K562 (cell line): ENCODE measurements around the gene TNPO2. TPM values are rescaled to one million over a fixed set of nuclear protein-coding genes. Genes with fewer than 3 reads are reported as not detected.

Source experiments
- ATAC-seq: fragments of 200-7000 bp; cut with Tn5 transposase; 3 replicates; pipeline ENCODE4 v1.9.1; 2020; ENCODE audit warnings: moderate library complexity
- BruUV-seq: library from RNA; stranded (reverse); fragments of 400-500 nt; replicated peaks from 2 replicates; lab custom pipeline; 2021; lab: Mats Ljungman, UMichigan
- CTCF ChIA-PET: fragments of 300-600 bp; formaldehyde crosslinking; extraction: SDS; loops from one replicate; lab custom pipeline; 2021; ENCODE audit warnings: low intra/inter-chr PET ratio; lab: Yijun Ruan, JAX
- POLR2A ChIA-PET: fragments of 300-600, 350-650 bp; sonication (Branson Sonifier 250); formaldehyde crosslinking; extraction: SDS; loops from one replicate; lab custom pipeline; 2021; ENCODE audit warnings: antibody characterized with exemption, inconsistent platforms; lab: Yijun Ruan, JAX
- DNase-seq, 4 experiments: peaks; one replicate each; pipeline versions ENCODE4 v3.0.0 to v3.0.0-alpha.2; 2011 to 2018; ENCODE audit warnings: low spot score in 3 of 4, mixed read lengths in 3 of 4; ENCODE audit errors: extremely low read depth in 1 of 4
- FAIRE-seq: peaks from 2 replicates; lab custom pipeline; 2011; peaks lifted over from hg19 to GRCh38; lab: Jason Lieb, UNC
- H2AFZ ChIP-seq: 2 replicates; pipeline ENCODE4 v1.6.0; 2011; ENCODE audit warnings: low read depth, low read length, control low read depth, inconsistent platforms
- H3K27ac ChIP-seq: fragments of 200-600 bp; 3 replicates; pipeline ENCODE4 v1.8.0; 2011; ENCODE audit warnings: low read depth, mild to moderate bottlenecking, control low read depth, inconsistent platforms, low read length, moderate library complexity, mixed read lengths; ENCODE audit errors: extremely low read depth
- H3K27me3 ChIP-seq, 2 experiments: fragments of 300-600 bp in 1 of 2; 2 replicates in 1 of 2; 3 replicates in 1 of 2; pipeline versions ENCODE4 v1.6.0 to v1.8.0; 2011; ENCODE audit warnings: inconsistent platforms in 2 of 2, low read length in 2 of 2, mild to moderate bottlenecking in 1 of 2, mixed read lengths in 1 of 2, moderate library complexity in 1 of 2; ENCODE audit not compliant: control insufficient read depth in 2 of 2, insufficient read depth in 2 of 2
- H3K36me3 ChIP-seq: fragments of 300-600 bp; 3 replicates; pipeline ENCODE4 v1.8.0; 2011; ENCODE audit warnings: mild to moderate bottlenecking, low read length, inconsistent platforms; ENCODE audit not compliant: control insufficient read depth, insufficient read depth
- H3K4me1 ChIP-seq, 2 experiments: fragments of 200-600 bp in 1 of 2; replicated peaks in 1 of 2; 2 replicates in 1 of 2; 3 replicates in 1 of 2; pipeline versions ENCODE4 v1.5.1 to v1.8.0; 2011; ENCODE audit warnings: inconsistent platforms in 2 of 2, low read length in 2 of 2, mild to moderate bottlenecking in 1 of 2, mixed read lengths in 1 of 2, moderate library complexity in 1 of 2; ENCODE audit not compliant: control insufficient read depth in 2 of 2, insufficient read depth in 2 of 2
- H3K4me2 ChIP-seq: 2 replicates; pipeline ENCODE4 v1.6.1; 2011; ENCODE audit warnings: low read length, control low read depth, inconsistent platforms, mixed read lengths; ENCODE audit not compliant: insufficient read depth
- H3K4me3 ChIP-seq: fragments of 200-600 bp; sonication (generic), shearing (Covaris generic); 2 replicates; pipeline ENCODE4 v1.5.1; 2016; ENCODE audit warnings: control low read depth, inconsistent platforms
- H3K79me2 ChIP-seq: fragments of 200-600 bp; 3 replicates; pipeline ENCODE4 v1.8.0; 2011; ENCODE audit warnings: low read length, inconsistent platforms; ENCODE audit not compliant: control insufficient read depth, insufficient read depth
- H3K9ac ChIP-seq, 2 experiments: 2 replicates each; pipeline versions ENCODE4 v1.6.0 to v1.6.1; 2011; ENCODE audit warnings: low read depth in 2 of 2, low read length in 2 of 2, control low read depth in 1 of 2, inconsistent platforms in 1 of 2, mild to moderate bottlenecking in 1 of 2, mixed read lengths in 1 of 2; ENCODE audit not compliant: insufficient read depth in 1 of 2
- H3K9me1 ChIP-seq: one replicate; pipeline ENCODE4 v1.6.0; 2011; ENCODE audit warnings: inconsistent platforms, mild to moderate bottlenecking, low read length, moderate library complexity; ENCODE audit not compliant: control insufficient read depth, insufficient read depth
- H3K9me3 ChIP-seq: replicated peaks from 2 replicates; pipeline ENCODE4 v1.5.1; 2011; ENCODE audit warnings: low read depth, low read length, inconsistent platforms; ENCODE audit not compliant: control insufficient read depth, insufficient read depth
- H4K20me1 ChIP-seq: replicated peaks from 2 replicates; pipeline ENCODE4 v1.6.1; 2011; ENCODE audit warnings: low read length, inconsistent platforms, mixed read lengths; ENCODE audit not compliant: control insufficient read depth, insufficient read depth
- ETV1 ChIP-seq: fragments of 450-650 bp; conservative IDR thresholded peaks from 2 replicates; pipeline ENCODE4 v1.6.1; 2016; ENCODE audit warnings: missing genetic modification characterization, control low read depth, low read depth, missing compliant biosample characterization
- WGBS: fragments of 100-300 bp; shearing (Covaris generic); methylation state at CpG from one replicate; pipeline ENCODE4 v1.1.6; 2016; ENCODE audit warnings: low coverage, mixed read lengths; ENCODE audit not compliant: insufficient coverage; ENCODE audit errors: missing lambda C conversion rate; 5-methylcytosine and 5-hydroxymethylcytosine counted together
- in situ Hi-C: fragments of 300-500 bp; cut with MboI; formaldehyde crosslinking; loops from 4 replicates; pipeline ENCODE4 v1.15.0; 2018; ENCODE audit warnings: inconsistent platforms, mixed read lengths
- intact Hi-C: fragments of 100-400 bp; cut with micrococcal nuclease; formaldehyde crosslinking; loops from 2 replicates; pipeline ENCODE4 v1.14.2; 2022
- polyA plus RNA-seq, 8 experiments: library from polyadenylated mRNA; depleted of rRNA in 4 of 8; stranded (reverse) in 5 of 8; unstranded in 3 of 8; fragments of >200 nt; fragmentation: Nextera tagmentation in 2 of 8; fragmentation: Illumina TruSeq in 1 of 8; extraction: Ambion mirVana in 2 of 8; extraction: Trizol in 1 of 8; gene quantifications; 2 replicates each; pipeline versions ENCODE4 v1.2.1 to v1.2.3, GENCODE V29; 2011 to 2014; ENCODE audit warnings: inconsistent platforms in 1 of 8, missing spikeins in 1 of 8
- total RNA-seq, 7 experiments: library from RNA; depleted of rRNA in 6 of 7; stranded (reverse); fragments of >200 nt in 6 of 7; fragmentation: Illumina TruSeq in 2 of 7; extraction: Trizol in 2 of 7; gene quantifications; 2 replicates each; pipeline versions ENCODE4 v1.2.1 to v1.2.3, GENCODE V29; 2011 to 2021; ENCODE audit warnings: low replicate concordance in 1 of 7
- TF ChIP-seq, protein P1 (sequence below): fragments of 450-650 bp; IDR thresholded peaks from 2 replicates; pipeline ENCODE4 v1.6.1; 2017; ENCODE audit warnings: antibody characterized with exemption
- TF ChIP-seq, protein P2 (sequence below): sonication (generic); formaldehyde crosslinking; IDR thresholded peaks from 2 replicates; pipeline ENCODE4 v1.8.1; 2023; ENCODE audit warnings: mild to moderate bottlenecking, missing genetic modification reagents

TNPO2 gene
- total and polyA plus RNA-seq, 9 of the 15 experiments (the other 6 are each of a cell fraction or from before 2014, with no cell fraction given), result 6.0 to 126 (median 53.8) TPM

DNA sequence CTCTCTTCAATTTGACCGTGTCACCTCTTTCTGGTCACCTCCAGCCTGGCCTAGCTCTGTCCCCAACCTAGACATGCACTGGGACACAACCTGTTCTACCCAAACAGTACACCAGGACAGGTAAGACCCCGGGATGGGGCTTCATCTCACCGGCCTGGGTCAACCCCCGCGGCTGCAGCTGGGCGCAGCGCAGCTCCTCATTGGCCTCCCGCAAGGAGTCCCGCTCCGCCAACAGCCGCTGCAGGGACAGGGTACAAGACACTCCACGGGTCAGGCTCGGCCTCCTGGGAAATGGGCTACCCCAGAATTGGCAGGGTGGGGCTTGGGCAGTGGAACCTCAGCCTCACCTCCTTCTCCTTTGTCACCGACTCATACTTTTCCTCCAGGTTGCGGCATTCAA lies 43.9 kb upstream of the TNPO2 start:
- WGBS, result 91% methylated on average over 14 of the region's 15 CpGs
- TF ChIP-seq, protein P1, sequence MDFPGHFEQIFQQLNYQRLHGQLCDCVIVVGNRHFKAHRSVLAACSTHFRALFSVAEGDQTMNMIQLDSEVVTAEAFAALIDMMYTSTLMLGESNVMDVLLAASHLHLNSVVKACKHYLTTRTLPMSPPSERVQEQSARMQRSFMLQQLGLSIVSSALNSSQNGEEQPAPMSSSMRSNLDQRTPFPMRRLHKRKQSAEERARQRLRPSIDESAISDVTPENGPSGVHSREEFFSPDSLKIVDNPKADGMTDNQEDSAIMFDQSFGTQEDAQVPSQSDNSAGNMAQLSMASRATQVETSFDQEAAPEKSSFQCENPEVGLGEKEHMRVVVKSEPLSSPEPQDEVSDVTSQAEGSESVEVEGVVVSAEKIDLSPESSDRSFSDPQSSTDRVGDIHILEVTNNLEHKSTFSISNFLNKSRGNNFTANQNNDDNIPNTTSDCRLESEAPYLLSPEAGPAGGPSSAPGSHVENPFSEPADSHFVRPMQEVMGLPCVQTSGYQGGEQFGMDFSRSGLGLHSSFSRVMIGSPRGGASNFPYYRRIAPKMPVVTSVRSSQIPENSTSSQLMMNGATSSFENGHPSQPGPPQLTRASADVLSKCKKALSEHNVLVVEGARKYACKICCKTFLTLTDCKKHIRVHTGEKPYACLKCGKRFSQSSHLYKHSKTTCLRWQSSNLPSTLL, result no peak
- TF ChIP-seq ETV1, result no peak
- TF ChIP-seq, protein P2, sequence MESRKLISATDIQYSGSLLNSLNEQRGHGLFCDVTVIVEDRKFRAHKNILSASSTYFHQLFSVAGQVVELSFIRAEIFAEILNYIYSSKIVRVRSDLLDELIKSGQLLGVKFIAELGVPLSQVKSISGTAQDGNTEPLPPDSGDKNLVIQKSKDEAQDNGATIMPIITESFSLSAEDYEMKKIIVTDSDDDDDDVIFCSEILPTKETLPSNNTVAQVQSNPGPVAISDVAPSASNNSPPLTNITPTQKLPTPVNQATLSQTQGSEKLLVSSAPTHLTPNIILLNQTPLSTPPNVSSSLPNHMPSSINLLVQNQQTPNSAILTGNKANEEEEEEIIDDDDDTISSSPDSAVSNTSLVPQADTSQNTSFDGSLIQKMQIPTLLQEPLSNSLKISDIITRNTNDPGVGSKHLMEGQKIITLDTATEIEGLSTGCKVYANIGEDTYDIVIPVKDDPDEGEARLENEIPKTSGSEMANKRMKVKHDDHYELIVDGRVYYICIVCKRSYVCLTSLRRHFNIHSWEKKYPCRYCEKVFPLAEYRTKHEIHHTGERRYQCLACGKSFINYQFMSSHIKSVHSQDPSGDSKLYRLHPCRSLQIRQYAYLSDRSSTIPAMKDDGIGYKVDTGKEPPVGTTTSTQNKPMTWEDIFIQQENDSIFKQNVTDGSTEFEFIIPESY (CRISPR knock-in tag), result 0 out of 2 replicates have a peak, but pooled peaks have one; percentile 14

More for the DNA sequence above, 43.9 kb upstream of the TNPO2 start:
- DNase-seq (no peak), ATAC-seq (no peak), FAIRE-seq (no peak)
- Histone ChIP-seq H2AFZ (no peak overlapping the region), H3K4me2 (no peak overlapping the region), H3K36me3 (peaks cover 6% of the 10 kb centered on the region; the same call in 1 of the 3 replicates), H3K27ac (no peak overlapping the region), H3K27me3 (no peaks in the 10 kb centered on the region), H3K9me1 (no peaks in the 10 kb centered on the region), H3K4me3 (no peak overlapping the region), H3K79me2 (no peaks in the 10 kb centered on the region), H3K4me1 (peaks cover 0 to 31% of the 10 kb centered on the region in 2 experiments; a peak in 2 of 5 replicates), H3K9ac (no peak overlapping the region), H4K20me1 (no peaks in the 10 kb centered on the region), H3K9me3 (no peaks in the 10 kb centered on the region)
- ChIA-PET CTCF (no interaction called here), POLR2A (interaction anchor here (0.8 to 3.9 kb wide), 4 partner anchors 10 to 69 kb away, joined by 4 to 27 read pairs (median 4); partner anchors contain the start of gene JUNB)
- intact Hi-C loops (no loop called here), in situ Hi-C loops (loop anchor here (5.0 kb wide), 1 partner anchor 80 kb away; no protein-coding TSS in a partner anchor)
- no TSS peak for BruUV-seq
